ENCODE measurements around the gene CAPZB. TPM values are rescaled to one million over a fixed set of nuclear protein-coding genes. Genes with fewer than 3 reads are reported as not detected.

Gene CAPZB
- total RNA-seq, 4 donors from 2014 or later, result 58.2 to 109 (median 96.7) TPM

- 52 to 65% methylated on average over 4 of the region's 4 CpGs for WGBS, 2 donors
- Histone ChIP-seq H3K27me3 (no peaks in the 10 kb centered on the region), H3K4me1 (peaks cover 0 to 85% (median 66%) of the 10 kb centered on the region in 4 donors), H3K9me3 (no peaks in the 10 kb centered on the region), H3K36me3 (peaks cover 0 to 10% (median 0%) of the 10 kb centered on the region in 3 donors), H3K4me3 (no peak overlapping the region), H3K27ac (no peak overlapping the region)
- no peak for DNase-seq (ENCODE audit: low spot score in 2 of 2)
- TF ChIP-seq CTCF (IDR thresholded peaks at IDR 0.05), result no peak
- no peak for TF ChIP-seq EP300 (IDR thresholded peaks at IDR 0.05)
- no peak for TF ChIP-seq POLR2A (IDR thresholded peaks at IDR 0.05)
Observed at GRCh38 chr1:19481826-19482398, 3.4 kb downstream of the CAPZB start.

GRCh38 chr1:19480282-19480681 is 5.1 kb downstream of the CAPZB start:
- no peak for DNase-seq (ENCODE audit: low spot score in 2 of 2)
- Histone ChIP-seq H3K4me3 (no peak overlapping the region), H3K27me3 (no peaks in the 10 kb centered on the region), H3K36me3 (peaks cover 0 to 10% (median 0%) of the 10 kb centered on the region in 3 donors), H3K4me1 (peaks cover 0 to 92% (median 66%) of the 10 kb centered on the region in 4 donors), H3K9me3 (no peaks in the 10 kb centered on the region), H3K27ac (no peak overlapping the region)
- WGBS, 2 donors, result 75 to 92% methylated on average over 5 to 6 of the region's 6 CpGs
- TF ChIP-seq POLR2A (IDR thresholded peaks at IDR 0.05), result no peak
- no peak for TF ChIP-seq EP300 (IDR thresholded peaks at IDR 0.05)
- TF ChIP-seq CTCF (IDR thresholded peaks at IDR 0.05), result no peak

- no peak overlapping the region for H3K27ac ChIP-seq
- WGBS, 2 donors, result 46 to 58% methylated on average over 6 of the region's 6 CpGs
- no peak overlapping the region for H3K4me3 ChIP-seq
- peaks cover 0 to 95% (median 66%) of the 10 kb centered on the region in 4 donors for H3K4me1 ChIP-seq
- H3K9me3 ChIP-seq, result no peaks in the 10 kb centered on the region
- peaks cover 0 to 10% (median 0%) of the 10 kb centered on the region in 3 donors for H3K36me3 ChIP-seq
- H3K27me3 ChIP-seq, result no peaks in the 10 kb centered on the region
- TF ChIP-seq POLR2A (IDR thresholded peaks at IDR 0.05) (no peak), CTCF (IDR thresholded peaks at IDR 0.05) (no peak), EP300 (IDR thresholded peaks at IDR 0.05) (no peak)
- DNase-seq (ENCODE audit: low spot score in 2 of 2), result no peak
Observed at GRCh38 chr1:19479351-19480120, 5.8 kb downstream of the CAPZB start.

GRCh38 chr1:19478322-19478721 is 7.0 kb downstream of the CAPZB start:
- no peak for DNase-seq (ENCODE audit: low spot score in 2 of 2)
- H3K4me3 ChIP-seq, result no peak overlapping the region
- TF ChIP-seq CTCF (IDR thresholded peaks at IDR 0.05) (no peak), POLR2A (IDR thresholded peaks at IDR 0.05) (no peak), EP300 (IDR thresholded peaks at IDR 0.05) (no peak)
- H3K36me3 ChIP-seq, result peaks cover 0 to 14% (median 0%) of the 10 kb centered on the region in 3 donors
- H3K4me1 ChIP-seq, result peaks cover 0 to 88% (median 54%) of the 10 kb centered on the region in 4 donors
- no peaks in the 10 kb centered on the region for H3K9me3 ChIP-seq
- H3K27me3 ChIP-seq, result no peaks in the 10 kb centered on the region
- peak overlapping the region in 1 of 4 donors; percentile 69 for H3K27ac ChIP-seq
- 63 to 77% methylated on average over 9 of the region's 9 CpGs for WGBS, 2 donors
